ENCODE measurements around the gene MRPL34.

The MRPL34 gene

DNA sequence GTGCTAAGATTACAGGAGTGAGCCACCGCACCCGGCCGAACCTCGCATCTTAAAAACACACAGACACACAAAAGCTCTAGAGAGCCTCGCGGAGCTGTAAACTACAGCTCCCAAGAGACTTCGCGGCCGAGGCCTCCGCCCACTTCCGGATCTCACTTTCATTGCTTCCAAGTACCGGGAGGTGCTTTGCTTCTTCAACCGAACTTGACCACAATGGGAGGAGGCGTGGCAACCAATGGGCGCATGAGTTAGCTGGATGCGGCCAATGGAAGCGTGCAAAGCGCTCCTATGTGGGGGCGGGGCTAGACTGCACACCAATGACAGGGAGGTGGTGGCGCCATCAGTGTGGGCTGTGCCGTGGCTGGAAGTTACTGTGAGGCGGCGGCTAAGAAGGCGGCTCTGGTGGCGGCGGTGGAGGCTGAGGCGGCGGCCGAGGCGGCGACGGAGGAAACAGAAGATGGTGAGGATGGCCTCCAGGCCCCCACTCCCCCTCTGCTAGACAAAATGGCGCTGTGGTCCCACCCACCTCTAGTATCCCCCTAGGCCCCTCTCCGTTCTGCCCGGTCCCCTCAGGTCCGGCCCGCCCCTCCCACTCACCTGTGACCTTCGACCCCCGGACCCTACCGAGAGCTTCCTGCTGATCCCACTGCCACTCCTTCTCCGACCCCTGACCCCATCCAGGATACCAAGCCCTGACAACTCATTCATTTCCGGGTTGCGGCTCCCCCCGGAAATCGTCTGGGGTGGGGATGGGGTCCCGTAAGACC is 3.7 kb downstream of the MRPL34 start, which contains the start of gene DDA1:
DDA1 (plus strand) TSS at position 366 of the 767 bp plus-strand sequence; CDS start at position 458, 92 bp downstream.
- peak; percentile 93 for DNase-seq (ENCODE audit: extremely low read depth, insufficient read length)
- H3K4me3 ChIP-seq (replicated peaks; ENCODE audit: low read depth, low read length), result peak within 1 kb of the TSS; percentile 92
- H3K36me3 ChIP-seq (ENCODE audit: control insufficient read depth, insufficient read depth, low read length), result peaks cover 11% of the 10 kb centered on the region
- no peaks in the 10 kb centered on the region for H3K27me3 ChIP-seq (replicated peaks; ENCODE audit: control insufficient read depth, insufficient read depth, low read length)
- TF ChIP-seq, protein P1, sequence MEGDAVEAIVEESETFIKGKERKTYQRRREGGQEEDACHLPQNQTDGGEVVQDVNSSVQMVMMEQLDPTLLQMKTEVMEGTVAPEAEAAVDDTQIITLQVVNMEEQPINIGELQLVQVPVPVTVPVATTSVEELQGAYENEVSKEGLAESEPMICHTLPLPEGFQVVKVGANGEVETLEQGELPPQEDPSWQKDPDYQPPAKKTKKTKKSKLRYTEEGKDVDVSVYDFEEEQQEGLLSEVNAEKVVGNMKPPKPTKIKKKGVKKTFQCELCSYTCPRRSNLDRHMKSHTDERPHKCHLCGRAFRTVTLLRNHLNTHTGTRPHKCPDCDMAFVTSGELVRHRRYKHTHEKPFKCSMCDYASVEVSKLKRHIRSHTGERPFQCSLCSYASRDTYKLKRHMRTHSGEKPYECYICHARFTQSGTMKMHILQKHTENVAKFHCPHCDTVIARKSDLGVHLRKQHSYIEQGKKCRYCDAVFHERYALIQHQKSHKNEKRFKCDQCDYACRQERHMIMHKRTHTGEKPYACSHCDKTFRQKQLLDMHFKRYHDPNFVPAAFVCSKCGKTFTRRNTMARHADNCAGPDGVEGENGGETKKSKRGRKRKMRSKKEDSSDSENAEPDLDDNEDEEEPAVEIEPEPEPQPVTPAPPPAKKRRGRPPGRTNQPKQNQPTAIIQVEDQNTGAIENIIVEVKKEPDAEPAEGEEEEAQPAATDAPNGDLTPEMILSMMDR (IDR thresholded peaks at IDR 0.05; ENCODE audit: insufficient read depth, low read length, poor library complexity, severe bottlenecking), result no peak

DNA sequence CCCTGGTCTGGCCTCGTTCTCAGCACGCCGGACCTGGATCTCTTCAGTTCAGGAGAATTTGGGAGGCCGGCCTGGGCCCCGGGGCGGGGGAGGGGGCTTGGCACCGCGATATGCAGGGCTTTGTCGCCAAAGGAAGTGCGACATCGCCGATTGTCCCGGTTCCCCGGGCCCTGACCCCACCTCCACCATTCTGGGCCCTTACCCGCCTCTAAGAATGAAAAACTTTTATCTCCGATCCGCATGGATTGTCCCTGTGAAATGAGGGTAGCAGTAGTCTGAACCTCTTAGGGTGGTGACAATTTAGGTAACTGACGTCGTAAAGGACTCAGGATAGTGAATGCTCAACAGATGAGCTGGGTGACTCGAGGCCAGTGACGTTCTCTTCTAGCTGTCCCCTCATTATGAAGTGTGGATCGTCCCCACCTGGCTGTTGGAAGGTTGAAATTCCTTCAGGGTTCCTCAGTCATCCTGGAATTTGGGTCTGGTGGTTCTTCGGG is 4.3 kb downstream of the MRPL34 start:
- TF ChIP-seq, protein P1 (IDR thresholded peaks at IDR 0.05; ENCODE audit: insufficient read depth, low read length, poor library complexity, severe bottlenecking), result no peak
- H3K27me3 ChIP-seq (replicated peaks; ENCODE audit: control insufficient read depth, insufficient read depth, low read length), result no peaks in the 10 kb centered on the region
- DNase-seq (ENCODE audit: extremely low read depth, insufficient read length), result no peak
- peaks cover 15% of the 10 kb centered on the region for H3K36me3 ChIP-seq (ENCODE audit: control insufficient read depth, insufficient read depth, low read length)
- peak overlapping the region; percentile 92 for H3K4me3 ChIP-seq (replicated peaks; ENCODE audit: low read depth, low read length)

DNA sequence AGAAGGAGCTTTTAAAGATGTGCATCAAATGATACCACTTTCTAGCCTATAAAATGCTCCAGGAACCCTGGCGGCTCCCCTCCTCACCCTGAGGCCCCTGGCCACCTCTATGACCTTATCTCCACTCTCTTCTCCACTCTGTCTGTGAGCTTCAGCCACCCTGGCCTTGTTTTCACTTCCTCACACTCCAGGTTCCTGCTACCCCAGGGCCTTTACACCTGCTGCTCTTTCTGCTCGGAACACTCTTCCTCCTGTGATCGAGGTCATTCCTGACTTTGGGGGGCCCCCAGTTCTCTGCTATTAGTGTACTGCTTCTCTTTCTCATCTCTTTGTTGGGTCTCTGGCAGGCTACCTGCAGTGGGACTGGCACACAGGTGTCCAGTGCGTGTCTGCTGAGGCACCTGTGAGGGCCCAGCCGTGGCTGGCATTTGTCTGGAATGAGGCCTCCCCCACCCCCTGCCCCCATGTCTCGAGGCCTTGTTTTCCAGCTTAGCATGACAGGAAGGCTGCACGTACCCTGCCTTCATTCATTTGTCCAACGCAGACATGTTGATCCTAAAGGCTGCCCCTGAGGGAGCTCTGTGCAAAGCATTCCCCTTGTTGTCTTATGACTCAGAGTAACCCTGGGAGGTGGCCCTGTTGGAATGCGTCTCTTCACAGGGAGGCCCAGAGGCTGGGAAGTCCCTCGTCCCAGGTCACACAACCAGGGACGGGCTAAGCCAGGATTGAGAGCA is 6.0 kb downstream of the MRPL34 start:
- Histone ChIP-seq H3K36me3 (ENCODE audit: control insufficient read depth, insufficient read depth, low read length) (peaks cover 21% of the 10 kb centered on the region), H3K27me3 (replicated peaks; ENCODE audit: control insufficient read depth, insufficient read depth, low read length) (no peaks in the 10 kb centered on the region), H3K4me3 (replicated peaks; ENCODE audit: low read depth, low read length) (no peak overlapping the region)
- TF ChIP-seq, protein P1 (IDR thresholded peaks at IDR 0.05; ENCODE audit: insufficient read depth, low read length, poor library complexity, severe bottlenecking), result no peak
- no peak for DNase-seq (ENCODE audit: extremely low read depth, insufficient read length)

DNA sequence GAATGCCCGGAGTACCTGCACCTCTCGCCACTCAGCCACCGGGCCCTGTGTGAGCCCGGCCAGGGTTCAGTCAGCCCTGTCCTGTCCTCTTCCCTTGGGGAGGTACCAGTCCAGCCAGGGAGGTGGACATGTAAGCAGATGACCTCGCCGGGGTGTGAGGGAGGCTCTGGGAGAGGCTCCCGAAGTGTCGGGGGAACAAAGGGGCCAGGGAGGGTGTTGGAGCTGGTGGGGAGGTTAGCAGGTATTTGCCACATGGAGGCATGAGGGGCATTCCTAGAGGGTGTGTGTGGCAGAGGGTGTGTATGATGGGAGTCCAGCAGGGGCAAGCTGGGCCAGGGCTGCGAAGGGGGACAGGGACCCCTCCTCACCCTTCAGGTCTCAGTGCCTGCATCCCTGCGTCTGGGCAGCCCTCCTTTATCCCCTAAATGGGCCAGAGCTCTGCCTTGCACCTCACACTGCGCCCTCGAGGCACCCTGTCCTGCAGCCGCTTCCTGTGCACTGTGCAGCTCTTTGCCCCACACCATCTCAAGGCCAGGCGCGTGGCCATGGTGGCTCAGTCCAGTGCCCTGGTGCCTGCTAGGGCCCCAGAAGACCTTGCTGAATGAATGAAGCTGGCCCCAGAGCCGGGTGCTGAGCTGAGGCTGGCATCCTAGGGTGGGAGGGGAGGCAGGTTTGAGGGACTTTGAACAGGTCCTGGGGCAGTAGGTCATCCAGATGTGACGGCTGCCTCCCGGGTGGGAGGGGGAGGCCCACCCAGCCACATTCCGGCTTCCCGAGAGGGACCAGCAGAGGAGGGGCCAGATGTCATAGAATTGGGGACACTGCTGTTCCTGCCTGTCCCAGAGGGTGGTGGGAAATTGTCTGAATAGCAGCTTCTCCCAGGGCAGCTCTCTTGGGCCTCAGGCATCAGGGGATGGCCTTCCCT is 6.8 kb downstream of the MRPL34 start:
- no peak for DNase-seq (ENCODE audit: extremely low read depth, insufficient read length)
- Histone ChIP-seq H3K4me3 (replicated peaks; ENCODE audit: low read depth, low read length) (no peak overlapping the region), H3K27me3 (replicated peaks; ENCODE audit: control insufficient read depth, insufficient read depth, low read length) (no peaks in the 10 kb centered on the region), H3K36me3 (ENCODE audit: control insufficient read depth, insufficient read depth, low read length) (peaks cover 21% of the 10 kb centered on the region)
- TF ChIP-seq, protein P1 (IDR thresholded peaks at IDR 0.05; ENCODE audit: insufficient read depth, low read length, poor library complexity, severe bottlenecking), result no peak

DNA sequence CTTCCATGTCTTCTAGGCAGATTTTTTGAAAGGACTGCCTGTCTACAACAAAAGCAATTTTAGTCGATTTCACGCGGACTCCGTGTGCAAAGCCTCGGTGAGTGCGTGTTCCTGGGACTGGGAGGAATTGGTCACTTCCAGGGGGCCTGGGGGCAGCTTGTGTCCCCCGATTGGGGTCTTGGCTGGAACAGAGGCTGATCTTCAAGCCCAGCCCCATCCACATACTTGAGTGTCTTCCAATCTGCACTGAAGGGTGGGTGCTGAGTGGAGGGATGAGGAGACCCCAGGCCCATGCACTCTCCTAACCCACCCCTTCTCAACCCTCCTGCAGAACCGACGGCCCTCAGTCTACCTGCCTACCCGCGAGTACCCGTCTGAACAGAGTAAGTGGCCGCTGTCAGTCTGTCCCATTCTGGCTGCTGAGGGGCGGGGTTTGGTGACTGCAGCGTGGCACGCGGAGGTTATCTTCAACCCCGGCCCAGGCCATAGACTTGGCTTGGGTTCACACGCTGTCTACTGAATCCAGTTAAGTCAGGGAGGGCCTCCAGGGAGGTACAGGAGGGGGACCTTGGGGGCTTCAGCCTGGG is 8.4 kb downstream of the MRPL34 start:
- no peaks in the 10 kb centered on the region for H3K27me3 ChIP-seq (replicated peaks; ENCODE audit: control insufficient read depth, insufficient read depth, low read length)
- no peak for DNase-seq (ENCODE audit: extremely low read depth, insufficient read length)
- TF ChIP-seq, protein P1 (IDR thresholded peaks at IDR 0.05; ENCODE audit: insufficient read depth, low read length, poor library complexity, severe bottlenecking), result no peak
- H3K36me3 ChIP-seq (ENCODE audit: control insufficient read depth, insufficient read depth, low read length), result peaks cover 23% of the 10 kb centered on the region
- H3K4me3 ChIP-seq (replicated peaks; ENCODE audit: low read depth, low read length), result no peak overlapping the region

Data from GM06990 (cell line).